ELR (cell line): ENCODE results near the gene C2orf78.

Experiments
- DNase-seq: peaks from one replicate; pipeline ENCODE4 v3.0.0-alpha.2; 2015; ENCODE audit warnings: low read depth

C2orf78 gene

GRCh38 chr2:73779467-73780236, 4.3 kb upstream of the C2orf78 start, which contains the start of gene DUSP11:
Gene DUSP11 (minus strand): TSS chr2:73780103. CDS start chr2:73779974, 129 bp downstream.
- peak; percentile 95 for DNase-seq

- no peak for DNase-seq
These were observed 3.8 kb upstream of the C2orf78 start for GRCh38 chr2:73780237-73780582.

- peak; percentile 16 for DNase-seq
These were observed 581 bp upstream of the C2orf78 start for GRCh38 chr2:73783402-73783801.

- no peak for DNase-seq
These were observed 27.9 kb downstream of the C2orf78 start for GRCh38 chr2:73811878-73812277.

- DNase-seq, result no peak
These were observed 28.7 kb downstream of the C2orf78 start for GRCh38 chr2:73812635-73813034.

GRCh38 chr2:73818296-73818695, 34.3 kb downstream of the C2orf78 start:
- no peak for DNase-seq

GRCh38 chr2:73821227-73821626, 37.2 kb downstream of the C2orf78 start:
- no peak for DNase-seq

- DNase-seq, result no peak
These were observed 37.7 kb downstream of the C2orf78 start for GRCh38 chr2:73821669-73822068.

- no peak for DNase-seq
These were observed 38.3 kb downstream of the C2orf78 start for GRCh38 chr2:73822276-73822675.

GRCh38 chr2:73822991-73823390, 39.0 kb downstream of the C2orf78 start:
- no peak for DNase-seq

- DNase-seq, result no peak
These were observed 39.4 kb downstream of the C2orf78 start for GRCh38 chr2:73823416-73823815.

- peak; percentile 83 for DNase-seq
These were observed 40.0 kb downstream of the C2orf78 start for GRCh38 chr2:73823916-73824523.

- DNase-seq, result no peak
These were observed 41.4 kb downstream of the C2orf78 start for GRCh38 chr2:73825408-73825807.

GRCh38 chr2:73827018-73827417, 43.0 kb downstream of the C2orf78 start:
- peak; percentile 66 for DNase-seq

- no peak for DNase-seq
These were observed 43.8 kb downstream of the C2orf78 start for GRCh38 chr2:73827660-73828388.

GRCh38 chr2:73828389-73828817, 44.4 kb downstream of the C2orf78 start:
- DNase-seq, result no peak

- peak; percentile 98 for DNase-seq
These were observed 45.0 kb downstream of the C2orf78 start, which contains the start of gene STAMBP for GRCh38 chr2:73828818-73829570. Gene STAMBP (plus strand): TSS chr2:73828961. CDS start chr2:73830857, 1,896 bp downstream.

- DNase-seq, result peak; percentile 97
These were observed 47.0 kb downstream of the C2orf78 start for GRCh38 chr2:73830871-73831401.

GRCh38 chr2:73832930-73833329, 48.9 kb downstream of the C2orf78 start:
- no peak for DNase-seq

- no peak for DNase-seq
These were observed 52.4 kb downstream of the C2orf78 start for GRCh38 chr2:73836141-73836943.
